CD4-positive, alpha-beta T cell (primary cell): Measurements from ENCODE around the gene ZNF280A. TPM values are rescaled to one million over a fixed set of nuclear protein-coding genes. Genes with fewer than 3 reads are reported as not detected.

Source experiments
- ATAC-seq: fragments of 200-7000 bp; cut with Tn5 transposase; one replicate; pipeline ENCODE4 v1.10.0; 2022; ENCODE audit warnings: mild to moderate bottlenecking; ENCODE audit not compliant: poor library complexity
- CTCF ChIA-PET: fragments of 350-600 bp; sonication (Branson Sonifier 250); formaldehyde crosslinking; loops from one replicate; lab custom pipeline; 2021; ENCODE audit warnings: antibody characterized with exemption, inconsistent platforms; lab: Charles Lee
- POLR2A ChIA-PET: fragments of 350-600 bp; sonication (Branson Sonifier 250); formaldehyde crosslinking; loops from one replicate; lab custom pipeline; 2021; ENCODE audit warnings: antibody characterized with exemption, inconsistent platforms; lab: Charles Lee
- DNase-seq, 14 experiments: peaks; one replicate each; pipeline ENCODE4 v3.0.0-alpha.2; 2013 to 2020; ENCODE audit warnings: mixed read lengths in 2 of 14
- H3K27ac ChIP-seq, 2 donors: one replicate each; pipeline versions ENCODE4 v1.5.1 to v1.7.0; 2013; ENCODE audit warnings: low read length in 2 of 2, low read depth in 1 of 2, mild to moderate bottlenecking in 1 of 2
- H3K27me3 ChIP-seq, 2 experiments: 1 replicate in 1 of 2; 2 replicates in 1 of 2; pipeline versions ENCODE4 v1.6.1 to v1.7.0; 2013; ENCODE audit warnings: low read length in 2 of 2, control low read depth in 1 of 2, mild to moderate bottlenecking in 1 of 2, moderate library complexity in 1 of 2; ENCODE audit not compliant: insufficient read depth in 2 of 2, control insufficient read depth in 1 of 2
- H3K36me3 ChIP-seq: one replicate; pipeline ENCODE4 v1.6.1; 2013; ENCODE audit warnings: low read length, control low read depth; ENCODE audit not compliant: insufficient read depth
- H3K4me1 ChIP-seq: one replicate; pipeline ENCODE4 v1.6.1; 2013; ENCODE audit warnings: low read length, control low read depth; ENCODE audit not compliant: insufficient read depth
- H3K4me3 ChIP-seq: one replicate; pipeline ENCODE4 v1.5.1; 2013; ENCODE audit warnings: mild to moderate bottlenecking, low read length, moderate library complexity
- H3K9me3 ChIP-seq, 2 experiments: 1 replicate in 1 of 2; 2 replicates in 1 of 2; pipeline versions ENCODE4 v1.6.1 to v1.7.0; 2013; ENCODE audit warnings: low read length in 2 of 2, mild to moderate bottlenecking in 2 of 2, control low read depth in 1 of 2, moderate library complexity in 1 of 2; ENCODE audit not compliant: control insufficient read depth in 1 of 2, insufficient read depth in 1 of 2
- H3K27ac Mint-ChIP-seq: one replicate; pipeline ENCODE4 v1.8.0; 2020; ENCODE audit warnings: mixed read lengths
- H3K27me3 Mint-ChIP-seq: one replicate; pipeline ENCODE4 v1.8.0; 2021; ENCODE audit warnings: mixed read lengths
- H3K36me3 Mint-ChIP-seq: one replicate; pipeline ENCODE4 v1.8.0; 2021; ENCODE audit warnings: low read depth, mixed read lengths
- H3K4me1 Mint-ChIP-seq: one replicate; pipeline ENCODE4 v1.8.0; 2021; ENCODE audit warnings: low read depth, mixed read lengths
- H3K4me3 Mint-ChIP-seq: one replicate; pipeline ENCODE4 v1.8.0; 2020; ENCODE audit warnings: mild to moderate bottlenecking, mixed read lengths
- H3K9me3 Mint-ChIP-seq: one replicate; pipeline ENCODE4 v1.8.0; 2020; ENCODE audit warnings: mixed read lengths
- intact Hi-C, 2 experiments: fragments of 100-400 bp; cut with DNase I in 1 of 2; cut with micrococcal nuclease in 1 of 2; formaldehyde crosslinking; loops; one replicate each; pipeline versions ENCODE4 v1.15.1 to v1.9.0; 2023 to 2025; cut with DNase I, micrococcal nuclease
- total RNA-seq, 174 experiments: library from RNA in 2 of 174; stranded (reverse) in 2 of 174; gene quantifications; one replicate each; pipeline ENCODE4 v1.2.3 and lab custom pipeline; 2021 to 2026
- TF ChIP-seq, protein P1 (sequence below): fragments of 200-600 bp; IDR thresholded peaks from one replicate; pipeline ENCODE4 v1.8.0; 2022; ENCODE audit warnings: antibody characterized with exemption, mild to moderate bottlenecking

The ZNF280A gene
- total RNA-seq, 2 experiments from 2014 or later = not detected

DNA sequence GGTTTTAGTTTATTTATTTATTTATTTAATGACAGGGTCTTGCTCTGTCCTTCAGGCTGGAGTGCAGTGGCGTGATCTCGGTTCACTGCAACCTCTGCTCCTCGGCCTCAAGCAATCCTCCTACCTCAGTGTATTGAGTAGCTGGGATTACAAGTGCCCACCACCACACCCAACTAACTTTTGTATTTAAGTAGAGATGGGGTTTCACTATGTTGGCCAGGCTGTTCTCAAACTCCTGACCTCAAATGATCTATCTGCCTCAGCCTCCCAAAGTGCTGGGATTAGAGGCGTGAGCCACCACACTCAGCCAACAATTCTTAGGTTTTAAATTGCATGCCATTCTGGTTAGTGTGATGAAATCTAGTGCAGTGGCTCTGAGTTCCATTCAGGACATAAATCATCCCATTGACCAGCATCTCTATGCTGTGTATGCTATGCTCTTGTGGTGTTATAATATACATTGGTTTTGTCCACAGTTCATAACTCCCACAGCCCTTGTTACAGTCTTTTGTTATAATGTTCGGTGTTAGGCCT is 40.0 kb downstream of the ZNF280A start:
- CTCF ChIA-PET = no interaction called here
- no peak overlapping the region for H3K4me3 ChIP-seq
- TF ChIP-seq, protein P1, sequence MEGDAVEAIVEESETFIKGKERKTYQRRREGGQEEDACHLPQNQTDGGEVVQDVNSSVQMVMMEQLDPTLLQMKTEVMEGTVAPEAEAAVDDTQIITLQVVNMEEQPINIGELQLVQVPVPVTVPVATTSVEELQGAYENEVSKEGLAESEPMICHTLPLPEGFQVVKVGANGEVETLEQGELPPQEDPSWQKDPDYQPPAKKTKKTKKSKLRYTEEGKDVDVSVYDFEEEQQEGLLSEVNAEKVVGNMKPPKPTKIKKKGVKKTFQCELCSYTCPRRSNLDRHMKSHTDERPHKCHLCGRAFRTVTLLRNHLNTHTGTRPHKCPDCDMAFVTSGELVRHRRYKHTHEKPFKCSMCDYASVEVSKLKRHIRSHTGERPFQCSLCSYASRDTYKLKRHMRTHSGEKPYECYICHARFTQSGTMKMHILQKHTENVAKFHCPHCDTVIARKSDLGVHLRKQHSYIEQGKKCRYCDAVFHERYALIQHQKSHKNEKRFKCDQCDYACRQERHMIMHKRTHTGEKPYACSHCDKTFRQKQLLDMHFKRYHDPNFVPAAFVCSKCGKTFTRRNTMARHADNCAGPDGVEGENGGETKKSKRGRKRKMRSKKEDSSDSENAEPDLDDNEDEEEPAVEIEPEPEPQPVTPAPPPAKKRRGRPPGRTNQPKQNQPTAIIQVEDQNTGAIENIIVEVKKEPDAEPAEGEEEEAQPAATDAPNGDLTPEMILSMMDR = no peak
- no peak overlapping the region for H3K27ac ChIP-seq
- Mint-ChIP-seq H3K27me3 (no peaks in the 10 kb centered on the region), H3K27ac (no peak overlapping the region), H3K9me3 (no peaks in the 10 kb centered on the region), H3K4me3 (no peak overlapping the region), H3K4me1 (no peaks in the 10 kb centered on the region), H3K36me3 (no peaks in the 10 kb centered on the region)
- no peaks in the 10 kb centered on the region for H3K36me3 ChIP-seq
- no peaks in the 10 kb centered on the region for H3K9me3 ChIP-seq
- intact Hi-C loops = no loop called here
- no peaks in the 10 kb centered on the region for H3K27me3 ChIP-seq
- no peak for ATAC-seq
- no peak for DNase-seq
- H3K4me1 ChIP-seq = no peaks in the 10 kb centered on the region
- POLR2A ChIA-PET = no interaction called here

DNA sequence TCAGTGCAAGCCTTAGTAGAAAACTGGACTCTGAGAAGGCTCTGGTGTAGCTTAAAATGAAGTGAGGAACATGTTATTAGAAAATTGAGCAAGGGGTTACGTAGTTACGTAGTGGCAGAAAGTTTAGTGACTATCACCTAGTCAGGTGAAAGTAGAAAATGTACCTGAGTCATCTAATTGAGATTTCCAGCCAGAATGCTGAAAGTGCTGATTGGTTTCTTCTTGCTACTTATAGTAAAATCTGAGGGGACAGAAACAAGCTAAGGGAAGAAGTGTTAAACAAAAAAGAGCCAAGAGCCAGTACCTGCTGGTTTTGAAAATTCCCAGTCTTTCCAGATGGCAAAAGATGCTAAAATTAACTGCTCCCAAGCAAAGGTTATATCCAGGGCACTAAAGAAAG is 41.0 kb downstream of the ZNF280A start:
- intact Hi-C loops = no loop called here
- H3K36me3 Mint-ChIP-seq = no peaks in the 10 kb centered on the region
- H3K4me1 Mint-ChIP-seq = no peaks in the 10 kb centered on the region
- TF ChIP-seq, protein P1 = no peak
- H3K27ac Mint-ChIP-seq = no peak overlapping the region
- no peaks in the 10 kb centered on the region for H3K4me1 ChIP-seq
- DNase-seq (no peak), ATAC-seq (no peak)
- H3K9me3 Mint-ChIP-seq = no peaks in the 10 kb centered on the region
- no peaks in the 10 kb centered on the region for H3K9me3 ChIP-seq
- no peak overlapping the region for H3K4me3 ChIP-seq
- no peak overlapping the region for H3K4me3 Mint-ChIP-seq
- H3K36me3 ChIP-seq = no peaks in the 10 kb centered on the region
- ChIA-PET CTCF (no interaction called here), POLR2A (no interaction called here)
- no peaks in the 10 kb centered on the region for H3K27me3 Mint-ChIP-seq
- no peaks in the 10 kb centered on the region for H3K27me3 ChIP-seq
- no peak overlapping the region for H3K27ac ChIP-seq

DNA sequence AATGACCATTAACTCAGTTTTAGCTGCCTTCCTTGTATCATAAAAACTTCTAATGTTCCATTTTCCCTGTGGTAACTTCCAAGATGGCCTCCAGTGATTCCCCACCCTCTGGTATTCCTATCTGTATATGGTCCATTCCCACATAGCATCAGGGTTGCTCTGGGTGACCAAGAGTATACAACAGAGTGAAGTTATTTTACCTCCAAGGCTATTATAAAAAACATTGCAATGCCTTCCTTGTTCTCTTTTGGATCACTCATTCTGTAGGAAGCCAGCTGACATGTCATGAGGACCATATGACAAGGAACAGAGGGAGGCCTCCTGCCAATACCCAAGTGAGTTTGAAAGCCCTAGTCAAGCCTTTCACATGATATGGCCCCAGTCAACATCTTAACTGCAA is 41.6 kb downstream of the ZNF280A start:
- Mint-ChIP-seq H3K36me3 (no peaks in the 10 kb centered on the region), H3K4me1 (no peaks in the 10 kb centered on the region), H3K27ac (no peak overlapping the region), H3K9me3 (no peaks in the 10 kb centered on the region), H3K27me3 (no peaks in the 10 kb centered on the region), H3K4me3 (no peak overlapping the region)
- CTCF ChIA-PET = no interaction called here
- TF ChIP-seq, protein P1 = no peak
- Histone ChIP-seq H3K27ac (no peak overlapping the region), H3K36me3 (no peaks in the 10 kb centered on the region), H3K9me3 (no peaks in the 10 kb centered on the region), H3K4me1 (no peaks in the 10 kb centered on the region), H3K4me3 (no peak overlapping the region), H3K27me3 (no peaks in the 10 kb centered on the region)
- intact Hi-C loops = no loop called here
- POLR2A ChIA-PET = no interaction called here
- no peak for ATAC-seq
- DNase-seq = no peak
